ENCODE data around the gene HOXD13.
A peak's percentile ranks its signal among the peaks of the same experiment; 100 is the strongest.

Gene HOXD13

GRCh38 chr2:176092270-176093144 is at the start of gene HOXD13:
Gene HOXD13 (plus strand): TSS chr2:176092721. CDS start chr2:176092891, 170 bp downstream.
- Histone ChIP-seq H3K27me3 (ENCODE audit: control insufficient read depth, insufficient read depth, low read length) (peaks cover 100% of the 10 kb centered on the region), H3K9me3 (ENCODE audit: control insufficient read depth, insufficient read depth, low read depth, low read length) (no peaks in the 10 kb centered on the region), H3K9ac (ENCODE audit: low read length) (no peak within 1 kb of the TSS), H3K27ac (ENCODE audit: low read depth, low read length) (no peak within 1 kb of the TSS), H3K36me3 (ENCODE audit: control insufficient read depth, insufficient read depth, low read length) (no peaks in the 10 kb centered on the region), H3K4me1 (ENCODE audit: control insufficient read depth, insufficient read depth, low read length) (peaks cover 30% of the 10 kb centered on the region), H3K4me3 (ENCODE audit: low read depth, low read length) (peak within 1 kb of the TSS; percentile 48)

- Histone ChIP-seq H3K27ac (ENCODE audit: low read depth, low read length) (no peak overlapping the region), H3K9me3 (ENCODE audit: control insufficient read depth, insufficient read depth, low read depth, low read length) (no peaks in the 10 kb centered on the region), H3K4me1 (ENCODE audit: control insufficient read depth, insufficient read depth, low read length) (no peaks in the 10 kb centered on the region), H3K36me3 (ENCODE audit: control insufficient read depth, insufficient read depth, low read length) (no peaks in the 10 kb centered on the region), H3K27me3 (ENCODE audit: control insufficient read depth, insufficient read depth, low read length) (peaks cover 7% of the 10 kb centered on the region; the same call in 1 of the 2 replicates), H3K9ac (ENCODE audit: low read length) (no peak overlapping the region), H3K4me3 (ENCODE audit: low read depth, low read length) (no peak overlapping the region)
These were observed 36.1 kb upstream of the HOXD13 start for GRCh38 chr2:176056406-176056805.

- Histone ChIP-seq H3K9ac (ENCODE audit: low read length) (no peak overlapping the region), H3K4me1 (ENCODE audit: control insufficient read depth, insufficient read depth, low read length) (0 out of 2 replicates have a peak, but pooled peaks cover 2% of the 10 kb centered on the region), H3K27ac (ENCODE audit: low read depth, low read length) (no peak overlapping the region), H3K9me3 (ENCODE audit: control insufficient read depth, insufficient read depth, low read depth, low read length) (0 out of 2 replicates have a peak, but pooled peaks cover 3% of the 10 kb centered on the region), H3K4me3 (ENCODE audit: low read depth, low read length) (no peak overlapping the region), H3K36me3 (ENCODE audit: control insufficient read depth, insufficient read depth, low read length) (no peaks in the 10 kb centered on the region), H3K27me3 (ENCODE audit: control insufficient read depth, insufficient read depth, low read length) (peaks cover 71% of the 10 kb centered on the region)
These were observed 28.6 kb upstream of the HOXD13 start for GRCh38 chr2:176063958-176064357.

GRCh38 chr2:176066645-176067588 is 25.6 kb upstream of the HOXD13 start:
- Histone ChIP-seq H3K27ac (ENCODE audit: low read depth, low read length) (no peak overlapping the region), H3K36me3 (ENCODE audit: control insufficient read depth, insufficient read depth, low read length) (no peaks in the 10 kb centered on the region), H3K9ac (ENCODE audit: low read length) (no peak overlapping the region), H3K4me1 (ENCODE audit: control insufficient read depth, insufficient read depth, low read length) (0 out of 2 replicates have a peak, but pooled peaks cover 2% of the 10 kb centered on the region), H3K4me3 (ENCODE audit: low read depth, low read length) (peak overlapping the region; percentile 30; the same call in 1 of the 2 replicates), H3K27me3 (ENCODE audit: control insufficient read depth, insufficient read depth, low read length) (peaks cover 88% of the 10 kb centered on the region), H3K9me3 (ENCODE audit: control insufficient read depth, insufficient read depth, low read depth, low read length) (0 out of 2 replicates have a peak, but pooled peaks cover 3% of the 10 kb centered on the region)

- Histone ChIP-seq H3K27me3 (ENCODE audit: control insufficient read depth, insufficient read depth, low read length) (peaks cover 96% of the 10 kb centered on the region), H3K9ac (ENCODE audit: low read length) (no peak overlapping the region), H3K9me3 (ENCODE audit: control insufficient read depth, insufficient read depth, low read depth, low read length) (0 out of 2 replicates have a peak, but pooled peaks cover 3% of the 10 kb centered on the region), H3K4me3 (ENCODE audit: low read depth, low read length) (0 out of 2 replicates have a peak overlapping the region, but pooled peaks have one; percentile 12), H3K4me1 (ENCODE audit: control insufficient read depth, insufficient read depth, low read length) (0 out of 2 replicates have a peak, but pooled peaks cover 2% of the 10 kb centered on the region), H3K27ac (ENCODE audit: low read depth, low read length) (no peak overlapping the region), H3K36me3 (ENCODE audit: control insufficient read depth, insufficient read depth, low read length) (no peaks in the 10 kb centered on the region)
These were observed 24.7 kb upstream of the HOXD13 start for GRCh38 chr2:176067589-176068418.

GRCh38 chr2:176068419-176068832 is 24.1 kb upstream of the HOXD13 start:
- Histone ChIP-seq H3K9me3 (ENCODE audit: control insufficient read depth, insufficient read depth, low read depth, low read length) (0 out of 2 replicates have a peak, but pooled peaks cover 3% of the 10 kb centered on the region), H3K36me3 (ENCODE audit: control insufficient read depth, insufficient read depth, low read length) (no peaks in the 10 kb centered on the region), H3K9ac (ENCODE audit: low read length) (no peak overlapping the region), H3K4me3 (ENCODE audit: low read depth, low read length) (0 out of 2 replicates have a peak overlapping the region, but pooled peaks have one; percentile 12), H3K4me1 (ENCODE audit: control insufficient read depth, insufficient read depth, low read length) (0 out of 2 replicates have a peak, but pooled peaks cover 2% of the 10 kb centered on the region), H3K27me3 (ENCODE audit: control insufficient read depth, insufficient read depth, low read length) (peaks cover 100% of the 10 kb centered on the region), H3K27ac (ENCODE audit: low read depth, low read length) (no peak overlapping the region)

GRCh38 chr2:176071330-176072291 is 20.9 kb upstream of the HOXD13 start:
- H3K36me3 ChIP-seq (ENCODE audit: control insufficient read depth, insufficient read depth, low read length) = no peaks in the 10 kb centered on the region
- H3K27me3 ChIP-seq (ENCODE audit: control insufficient read depth, insufficient read depth, low read length) = peaks cover 100% of the 10 kb centered on the region
- H3K9me3 ChIP-seq (ENCODE audit: control insufficient read depth, insufficient read depth, low read depth, low read length) = 0 out of 2 replicates have a peak, but pooled peaks cover 3% of the 10 kb centered on the region
- H3K4me1 ChIP-seq (ENCODE audit: control insufficient read depth, insufficient read depth, low read length) = 0 out of 2 replicates have a peak, but pooled peaks cover 2% of the 10 kb centered on the region
- no peak overlapping the region for H3K9ac ChIP-seq (ENCODE audit: low read length)
- H3K27ac ChIP-seq (ENCODE audit: low read depth, low read length) = no peak overlapping the region
- H3K4me3 ChIP-seq (ENCODE audit: low read depth, low read length) = no peak overlapping the region

GRCh38 chr2:176072292-176072669 is 20.2 kb upstream of the HOXD13 start:
- H3K9ac ChIP-seq (ENCODE audit: low read length) = no peak overlapping the region
- no peaks in the 10 kb centered on the region for H3K36me3 ChIP-seq (ENCODE audit: control insufficient read depth, insufficient read depth, low read length)
- 0 out of 2 replicates have a peak, but pooled peaks cover 2% of the 10 kb centered on the region for H3K4me1 ChIP-seq (ENCODE audit: control insufficient read depth, insufficient read depth, low read length)
- H3K9me3 ChIP-seq (ENCODE audit: control insufficient read depth, insufficient read depth, low read depth, low read length) = 0 out of 2 replicates have a peak, but pooled peaks cover 3% of the 10 kb centered on the region
- no peak overlapping the region for H3K4me3 ChIP-seq (ENCODE audit: low read depth, low read length)
- H3K27ac ChIP-seq (ENCODE audit: low read depth, low read length) = no peak overlapping the region
- H3K27me3 ChIP-seq (ENCODE audit: control insufficient read depth, insufficient read depth, low read length) = peaks cover 100% of the 10 kb centered on the region

Data from HUES6 (cell line).